Mammary epithelial cell (primary cell): ENCODE measurements around the gene DENND1A.

Experiments used
- CTCF ChIP-seq, 2 donors: IDR thresholded peaks in 1 of 2; conservative IDR thresholded peaks in 1 of 2; 2 replicates each; pipeline ENCODE4 v1.5.1; 2011 to 2012; ENCODE audit warnings: inconsistent platforms in 2 of 2, low read length in 2 of 2, mild to moderate bottlenecking in 2 of 2, control low read depth in 1 of 2, low read depth in 1 of 2; ENCODE audit not compliant: insufficient read depth in 1 of 2; ENCODE audit errors: extremely low read depth in 1 of 2
- EZH2 ChIP-seq: IDR thresholded peaks from 2 replicates; pipeline ENCODE4 v1.6.1; 2012; ENCODE audit warnings: low read length, inconsistent platforms, borderline replicate concordance

DNA sequence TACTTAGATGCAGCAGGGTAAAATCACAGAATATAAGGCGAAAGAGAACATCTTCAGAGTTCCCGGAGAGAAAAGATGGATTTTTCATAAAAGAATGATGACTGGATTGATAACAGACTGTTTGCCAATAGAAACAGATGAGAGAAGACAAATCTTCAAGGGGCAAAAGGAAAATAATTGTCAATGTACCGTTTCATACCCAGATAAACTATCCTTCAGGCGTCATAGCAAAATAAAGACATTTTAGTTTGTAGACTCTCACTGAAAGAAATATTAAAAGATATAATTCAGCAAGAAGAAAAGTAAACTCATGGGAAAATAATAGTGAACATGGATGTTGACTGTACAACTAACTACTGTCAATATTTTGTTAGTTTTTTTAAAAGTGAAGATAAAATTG, 399.7 kb downstream of the DENND1A start:
- no peak for TF ChIP-seq EZH2
- TF ChIP-seq CTCF (conservative IDR thresholded peaks at IDR 0.05 in 1 of 2, IDR thresholded peaks at IDR 0.05 in 1 of 2; ENCODE audit: extremely low read depth in 1 of 2, insufficient read depth in 1 of 2, low read depth in 1 of 2, low read length in 2 of 2), result no peak
